HepG2 (cell line): Measurements from ENCODE around the gene TFF1. TPM values are rescaled to one million over a fixed set of nuclear protein-coding genes. Genes with fewer than 3 reads are reported as not detected.

Experiments
- DMAP1 ChIP-seq: IDR thresholded peaks from 2 replicates; pipeline ENCODE4 v1.6.1; 2016
- HNF4A ChIP-seq: sonication (generic); formaldehyde crosslinking; IDR thresholded peaks from 2 replicates; pipeline ENCODE4 v1.4.0; 2020; ENCODE audit warnings: missing genetic modification reagents
- KDM3A ChIP-seq: IDR thresholded peaks from 2 replicates; pipeline ENCODE4 v1.6.1; 2018; ENCODE audit warnings: low read depth, missing compliant biosample characterization
- MYC ChIP-seq: sonication (generic); formaldehyde crosslinking; IDR thresholded peaks from 2 replicates; pipeline ENCODE4 v1.9.0; 2021; ENCODE audit warnings: missing genetic modification reagents, borderline replicate concordance
- NONO ChIP-seq, 2 experiments: fragments of 450-650 bp in 1 of 2; sonication (generic) in 1 of 2; formaldehyde crosslinking in 1 of 2; IDR thresholded peaks in 1 of 2; conservative IDR thresholded peaks in 1 of 2; 2 replicates each; pipeline versions ENCODE4 v1.6.1 to v1.8.0; 2017 to 2022; ENCODE audit warnings: mild to moderate bottlenecking in 1 of 2, missing genetic modification reagents in 1 of 2, moderate library complexity in 1 of 2
- NR2C2 ChIP-seq: sonication (generic); formaldehyde crosslinking; IDR thresholded peaks from 2 replicates; pipeline ENCODE4 v1.4.0; 2020; ENCODE audit warnings: missing genetic modification reagents, mild to moderate bottlenecking, moderate library complexity, borderline replicate concordance
- PRPF4 ChIP-seq: fragments of 200-400 bp; formaldehyde crosslinking; IDR thresholded peaks from 2 replicates; pipeline ENCODE4 v1.6.1; 2016; ENCODE audit warnings: low read length, low read depth; ENCODE audit not compliant: poor library complexity, severe bottlenecking
- RXRA ChIP-seq: sonication (generic); formaldehyde crosslinking; IDR thresholded peaks from 2 replicates; pipeline ENCODE4 v1.5.1; 2020; ENCODE audit warnings: missing genetic modification reagents
- ZC3H4 ChIP-seq: sonication (generic); formaldehyde crosslinking; IDR thresholded peaks from 2 replicates; pipeline ENCODE4 v1.4.0; 2020; ENCODE audit warnings: missing genetic modification reagents, borderline replicate concordance
- ZFAT ChIP-seq: sonication (generic); formaldehyde crosslinking; conservative IDR thresholded peaks from 2 replicates; pipeline ENCODE4 v1.8.1; 2023; ENCODE audit warnings: missing genetic modification reagents, inconsistent platforms
- polyA plus RNA-seq, 8 experiments: library from polyadenylated mRNA; depleted of rRNA in 3 of 8; stranded (reverse) in 7 of 8; unstranded in 1 of 8; fragments of >200 nt; fragmentation: Illumina TruSeq in 4 of 8; extraction: Trizol in 4 of 8; gene quantifications; 2 replicates each; pipeline versions ENCODE4 v1.2.1 to v1.2.3, GENCODE V29; 2011 to 2016; ENCODE audit warnings: low read depth in 4 of 8, missing spikeins in 1 of 8, mixed read lengths in 1 of 8; ENCODE audit not compliant: insufficient read depth in 1 of 8
- total RNA-seq, 5 experiments: library from RNA; depleted of rRNA; stranded (reverse); fragments of >200 nt; fragmentation: Illumina TruSeq; extraction: Trizol; gene quantifications; 2 replicates each; pipeline ENCODE4 v1.2.3, GENCODE V29; 2016; ENCODE audit warnings: low read depth in 1 of 5
- TF ChIP-seq, protein P1 (sequence below): sonication (generic); formaldehyde crosslinking; conservative IDR thresholded peaks from 2 replicates; pipeline ENCODE4 v1.8.1; 2023; ENCODE audit warnings: missing genetic modification reagents
- TF ChIP-seq, protein P2 (sequence below): IDR thresholded peaks from 2 replicates; pipeline ENCODE4 v1.6.1; 2016; ENCODE audit warnings: low read depth, control low read depth
- TF ChIP-seq, protein P3 (sequence below): sonication (generic); formaldehyde crosslinking; IDR thresholded peaks from 2 replicates; pipeline ENCODE4 v1.4.0; 2020; ENCODE audit warnings: mild to moderate bottlenecking, missing genetic modification reagents
- TF ChIP-seq, protein P4 (sequence below): sonication (generic); formaldehyde crosslinking; IDR thresholded peaks from 2 replicates; pipeline ENCODE4 v1.9.0; 2022; ENCODE audit warnings: low read depth, missing genetic modification reagents
- TF ChIP-seq, protein P5 (sequence below): sonication (generic); formaldehyde crosslinking; IDR thresholded peaks from 2 replicates; pipeline ENCODE4 v1.4.0; 2020; ENCODE audit warnings: missing genetic modification reagents

TFF1 gene
- total and polyA plus RNA-seq, 2 of the 13 experiments (the other 11 are each of a cell fraction or from before 2014, with no cell fraction given), result 0.24 to 19.4 TPM

DNA sequence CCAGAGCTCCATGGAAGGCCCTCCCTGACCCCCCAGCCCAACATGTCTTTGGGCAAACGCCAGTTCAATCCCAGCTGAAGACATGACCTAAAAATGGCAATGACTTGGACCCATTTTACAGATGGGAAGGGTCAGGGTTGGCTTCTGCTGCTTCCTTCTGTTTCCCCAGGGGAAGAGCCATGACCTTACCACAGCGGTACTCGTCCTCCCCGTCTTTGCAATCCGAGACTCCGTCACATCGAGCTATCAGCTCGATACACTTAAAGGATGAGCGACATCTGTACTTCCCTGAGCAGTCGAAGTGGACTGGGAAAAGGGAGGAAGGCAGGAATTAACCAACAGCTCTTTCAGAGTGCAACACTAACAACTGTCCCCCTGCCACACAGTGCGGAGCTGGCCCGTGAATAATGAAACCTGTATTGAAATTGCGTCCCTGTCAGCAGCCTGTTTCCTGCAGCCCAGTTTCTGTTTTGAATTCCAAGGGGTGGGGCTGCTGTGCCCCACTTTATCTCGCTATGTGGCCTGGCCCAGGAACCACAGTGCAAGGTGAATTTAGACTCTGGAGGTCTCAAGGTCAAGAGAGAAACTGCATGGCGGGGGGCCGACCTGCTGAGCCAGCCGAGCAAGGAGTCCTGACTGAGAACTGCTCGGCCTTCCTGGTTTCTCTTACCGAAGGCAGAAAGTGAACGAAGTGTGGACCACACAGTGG is 22.6 kb upstream of the TFF1 start (continued):
- TF ChIP-seq RXRA (CRISPR knock-in tag) (peak; percentile 37; the same call in 1 of the 2 replicates), KDM3A (CRISPR knock-in tag) (0 out of 2 replicates have a peak, but pooled peaks have one; percentile 17), PRPF4 (peak; percentile 96), HNF4A (CRISPR knock-in tag) (peak; percentile 46; the same call in 1 of the 2 replicates), NONO (IDR thresholded peaks at IDR 0.05) (no peak), NONO (CRISPR knock-in tag; conservative IDR thresholded peaks at IDR 0.05) (0 out of 2 replicates have a peak, but pooled peaks have one; percentile 21), ZFAT (no peak), MYC (CRISPR knock-in tag) (peak; percentile 36; the same call in 1 of the 2 replicates), ZC3H4 (CRISPR knock-in tag) (peak; percentile 66; the same call in 1 of the 2 replicates), NR2C2 (CRISPR knock-in tag) (no peak), DMAP1 (CRISPR knock-in tag) (peak; percentile 33; the same call in 1 of the 2 replicates)
- TF ChIP-seq, protein P1, sequence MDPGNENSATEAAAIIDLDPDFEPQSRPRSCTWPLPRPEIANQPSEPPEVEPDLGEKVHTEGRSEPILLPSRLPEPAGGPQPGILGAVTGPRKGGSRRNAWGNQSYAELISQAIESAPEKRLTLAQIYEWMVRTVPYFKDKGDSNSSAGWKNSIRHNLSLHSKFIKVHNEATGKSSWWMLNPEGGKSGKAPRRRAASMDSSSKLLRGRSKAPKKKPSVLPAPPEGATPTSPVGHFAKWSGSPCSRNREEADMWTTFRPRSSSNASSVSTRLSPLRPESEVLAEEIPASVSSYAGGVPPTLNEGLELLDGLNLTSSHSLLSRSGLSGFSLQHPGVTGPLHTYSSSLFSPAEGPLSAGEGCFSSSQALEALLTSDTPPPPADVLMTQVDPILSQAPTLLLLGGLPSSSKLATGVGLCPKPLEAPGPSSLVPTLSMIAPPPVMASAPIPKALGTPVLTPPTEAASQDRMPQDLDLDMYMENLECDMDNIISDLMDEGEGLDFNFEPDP (CRISPR knock-in tag), result peak; percentile 85; the same call in 1 of the 2 replicates
- TF ChIP-seq, protein P2, sequence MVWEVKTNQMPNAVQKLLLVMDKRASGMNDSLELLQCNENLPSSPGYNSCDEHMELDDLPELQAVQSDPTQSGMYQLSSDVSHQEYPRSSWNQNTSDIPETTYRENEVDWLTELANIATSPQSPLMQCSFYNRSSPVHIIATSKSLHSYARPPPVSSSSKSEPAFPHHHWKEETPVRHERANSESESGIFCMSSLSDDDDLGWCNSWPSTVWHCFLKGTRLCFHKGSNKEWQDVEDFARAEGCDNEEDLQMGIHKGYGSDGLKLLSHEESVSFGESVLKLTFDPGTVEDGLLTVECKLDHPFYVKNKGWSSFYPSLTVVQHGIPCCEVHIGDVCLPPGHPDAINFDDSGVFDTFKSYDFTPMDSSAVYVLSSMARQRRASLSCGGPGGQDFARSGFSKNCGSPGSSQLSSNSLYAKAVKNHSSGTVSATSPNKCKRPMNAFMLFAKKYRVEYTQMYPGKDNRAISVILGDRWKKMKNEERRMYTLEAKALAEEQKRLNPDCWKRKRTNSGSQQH (CRISPR knock-in tag), result no peak
- TF ChIP-seq, protein P3, sequence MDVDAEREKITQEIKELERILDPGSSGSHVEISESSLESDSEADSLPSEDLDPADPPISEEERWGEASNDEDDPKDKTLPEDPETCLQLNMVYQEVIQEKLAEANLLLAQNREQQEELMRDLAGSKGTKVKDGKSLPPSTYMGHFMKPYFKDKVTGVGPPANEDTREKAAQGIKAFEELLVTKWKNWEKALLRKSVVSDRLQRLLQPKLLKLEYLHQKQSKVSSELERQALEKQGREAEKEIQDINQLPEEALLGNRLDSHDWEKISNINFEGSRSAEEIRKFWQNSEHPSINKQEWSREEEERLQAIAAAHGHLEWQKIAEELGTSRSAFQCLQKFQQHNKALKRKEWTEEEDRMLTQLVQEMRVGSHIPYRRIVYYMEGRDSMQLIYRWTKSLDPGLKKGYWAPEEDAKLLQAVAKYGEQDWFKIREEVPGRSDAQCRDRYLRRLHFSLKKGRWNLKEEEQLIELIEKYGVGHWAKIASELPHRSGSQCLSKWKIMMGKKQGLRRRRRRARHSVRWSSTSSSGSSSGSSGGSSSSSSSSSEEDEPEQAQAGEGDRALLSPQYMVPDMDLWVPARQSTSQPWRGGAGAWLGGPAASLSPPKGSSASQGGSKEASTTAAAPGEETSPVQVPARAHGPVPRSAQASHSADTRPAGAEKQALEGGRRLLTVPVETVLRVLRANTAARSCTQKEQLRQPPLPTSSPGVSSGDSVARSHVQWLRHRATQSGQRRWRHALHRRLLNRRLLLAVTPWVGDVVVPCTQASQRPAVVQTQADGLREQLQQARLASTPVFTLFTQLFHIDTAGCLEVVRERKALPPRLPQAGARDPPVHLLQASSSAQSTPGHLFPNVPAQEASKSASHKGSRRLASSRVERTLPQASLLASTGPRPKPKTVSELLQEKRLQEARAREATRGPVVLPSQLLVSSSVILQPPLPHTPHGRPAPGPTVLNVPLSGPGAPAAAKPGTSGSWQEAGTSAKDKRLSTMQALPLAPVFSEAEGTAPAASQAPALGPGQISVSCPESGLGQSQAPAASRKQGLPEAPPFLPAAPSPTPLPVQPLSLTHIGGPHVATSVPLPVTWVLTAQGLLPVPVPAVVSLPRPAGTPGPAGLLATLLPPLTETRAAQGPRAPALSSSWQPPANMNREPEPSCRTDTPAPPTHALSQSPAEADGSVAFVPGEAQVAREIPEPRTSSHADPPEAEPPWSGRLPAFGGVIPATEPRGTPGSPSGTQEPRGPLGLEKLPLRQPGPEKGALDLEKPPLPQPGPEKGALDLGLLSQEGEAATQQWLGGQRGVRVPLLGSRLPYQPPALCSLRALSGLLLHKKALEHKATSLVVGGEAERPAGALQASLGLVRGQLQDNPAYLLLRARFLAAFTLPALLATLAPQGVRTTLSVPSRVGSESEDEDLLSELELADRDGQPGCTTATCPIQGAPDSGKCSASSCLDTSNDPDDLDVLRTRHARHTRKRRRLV (CRISPR knock-in tag), result 0 out of 2 replicates have a peak, but pooled peaks have one; percentile 12
- TF ChIP-seq, protein P4, sequence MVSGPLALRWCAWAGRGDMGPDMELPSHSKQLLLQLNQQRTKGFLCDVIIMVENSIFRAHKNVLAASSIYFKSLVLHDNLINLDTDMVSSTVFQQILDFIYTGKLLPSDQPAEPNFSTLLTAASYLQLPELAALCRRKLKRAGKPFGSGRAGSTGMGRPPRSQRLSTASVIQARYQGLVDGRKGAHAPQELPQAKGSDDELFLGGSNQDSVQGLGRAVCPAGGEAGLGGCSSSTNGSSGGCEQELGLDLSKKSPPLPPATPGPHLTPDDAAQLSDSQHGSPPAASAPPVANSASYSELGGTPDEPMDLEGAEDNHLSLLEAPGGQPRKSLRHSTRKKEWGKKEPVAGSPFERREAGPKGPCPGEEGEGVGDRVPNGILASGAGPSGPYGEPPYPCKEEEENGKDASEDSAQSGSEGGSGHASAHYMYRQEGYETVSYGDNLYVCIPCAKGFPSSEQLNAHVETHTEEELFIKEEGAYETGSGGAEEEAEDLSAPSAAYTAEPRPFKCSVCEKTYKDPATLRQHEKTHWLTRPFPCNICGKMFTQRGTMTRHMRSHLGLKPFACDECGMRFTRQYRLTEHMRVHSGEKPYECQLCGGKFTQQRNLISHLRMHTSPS (CRISPR knock-in tag), result peak; percentile 20; the same call in 1 of the 2 replicates
- TF ChIP-seq, protein P5, sequence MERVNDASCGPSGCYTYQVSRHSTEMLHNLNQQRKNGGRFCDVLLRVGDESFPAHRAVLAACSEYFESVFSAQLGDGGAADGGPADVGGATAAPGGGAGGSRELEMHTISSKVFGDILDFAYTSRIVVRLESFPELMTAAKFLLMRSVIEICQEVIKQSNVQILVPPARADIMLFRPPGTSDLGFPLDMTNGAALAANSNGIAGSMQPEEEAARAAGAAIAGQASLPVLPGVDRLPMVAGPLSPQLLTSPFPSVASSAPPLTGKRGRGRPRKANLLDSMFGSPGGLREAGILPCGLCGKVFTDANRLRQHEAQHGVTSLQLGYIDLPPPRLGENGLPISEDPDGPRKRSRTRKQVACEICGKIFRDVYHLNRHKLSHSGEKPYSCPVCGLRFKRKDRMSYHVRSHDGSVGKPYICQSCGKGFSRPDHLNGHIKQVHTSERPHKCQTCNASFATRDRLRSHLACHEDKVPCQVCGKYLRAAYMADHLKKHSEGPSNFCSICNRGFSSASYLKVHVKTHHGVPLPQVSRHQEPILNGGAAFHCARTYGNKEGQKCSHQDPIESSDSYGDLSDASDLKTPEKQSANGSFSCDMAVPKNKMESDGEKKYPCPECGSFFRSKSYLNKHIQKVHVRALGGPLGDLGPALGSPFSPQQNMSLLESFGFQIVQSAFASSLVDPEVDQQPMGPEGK (CRISPR knock-in tag), result peak; percentile 86
